SU-DHL-6 (cell line): ENCODE measurements around the gene CRY2.
"Not testable (repeated sequence)": the region's sequence is repeated elsewhere in the genome, so short reads cannot be mapped to it uniquely, and the experiment has no call there.

ENCODE experiments used
- H2AFZ ChIP-seq: fragments of 200-600 bp; sonication (generic); 2 replicates; pipeline ENCODE4 v1.6.1; 2014; ENCODE audit warnings: low read depth, mild to moderate bottlenecking, moderate library complexity, mixed read lengths, antibody characterized with exemption, low read length; ENCODE audit not compliant: severe bottlenecking
- H3F3A ChIP-seq: fragments of 200-600 bp; shearing (Covaris generic); 2 replicates; pipeline ENCODE4 v1.6.0; 2016; ENCODE audit warnings: antibody characterized with exemption, mild to moderate bottlenecking; ENCODE audit not compliant: insufficient read depth
- H3K27ac ChIP-seq: fragments of 200-600 bp; sonication (generic); 2 replicates; pipeline ENCODE4 v1.5.1; 2016; ENCODE audit warnings: low read depth, mild to moderate bottlenecking, low read length, moderate library complexity, mixed read lengths
- H3K27me3 ChIP-seq: fragments of 200-600 bp; sonication (generic), shearing (Covaris generic); 2 replicates; pipeline ENCODE4 v1.6.0; 2014; ENCODE audit warnings: mild to moderate bottlenecking, low read length
- H3K36me3 ChIP-seq: fragments of 200-600 bp; sonication (generic); 2 replicates; pipeline ENCODE4 v1.6.1; 2014; ENCODE audit warnings: mild to moderate bottlenecking, low read length, mixed read lengths
- H3K4me2 ChIP-seq: fragments of 300-600, 200-600 bp; shearing (Covaris generic), sonication (generic); 2 replicates; pipeline ENCODE4 v1.6.0; 2014; ENCODE audit warnings: low read length, low read depth, mild to moderate bottlenecking; ENCODE audit not compliant: poor library complexity, severe bottlenecking
- H3K4me3 ChIP-seq: fragments of 200-600 bp; sonication (generic); 2 replicates; pipeline ENCODE4 v1.5.1; 2014; ENCODE audit warnings: antibody characterized with exemption, low read length, mild to moderate bottlenecking, mixed read lengths; ENCODE audit not compliant: insufficient read depth, poor library complexity, severe bottlenecking
- H3K79me2 ChIP-seq: fragments of 200-600 bp; sonication (generic); 2 replicates; pipeline ENCODE4 v1.6.1; 2014; ENCODE audit warnings: mild to moderate bottlenecking, low read length, moderate library complexity; ENCODE audit not compliant: insufficient read depth
- H3K9ac ChIP-seq: fragments of 200-600 bp; sonication (generic); 2 replicates; pipeline ENCODE4 v1.7.0; 2014; ENCODE audit warnings: mild to moderate bottlenecking, low read length
- H3K9me2 ChIP-seq: fragments of 200-600 bp; sonication (generic); replicated peaks from 2 replicates; pipeline ENCODE4 v1.6.1; 2014; ENCODE audit warnings: low read length; ENCODE audit not compliant: insufficient read depth
- H3K9me3 ChIP-seq: fragments of 200-600 bp; sonication (generic); 2 replicates; pipeline ENCODE4 v1.6.1; 2014; ENCODE audit warnings: low read length, mixed read lengths; ENCODE audit not compliant: insufficient read depth
- H4K20me1 ChIP-seq: fragments of 200-600 bp; sonication (generic); 2 replicates; pipeline ENCODE4 v1.6.1; 2014; ENCODE audit warnings: low read depth, mild to moderate bottlenecking, antibody characterized with exemption, low read length, moderate library complexity, mixed read lengths
- EZH2phosphoT487 ChIP-seq: fragments of 200-600 bp; sonication (generic), shearing (Covaris generic); conservative IDR thresholded peaks from 2 replicates; pipeline ENCODE4 v1.6.1; 2018; ENCODE audit warnings: mild to moderate bottlenecking, antibody characterized with exemption, low read length, moderate library complexity, mixed read lengths
- TF ChIP-seq, protein P1 (sequence below): fragments of 200-600 bp; sonication (generic); IDR thresholded peaks from one replicate; pipeline ENCODE4 v1.5.1; 2017; ENCODE audit warnings: antibody characterized with exemption, mild to moderate bottlenecking, low read length, moderate library complexity; ENCODE audit not compliant: insufficient read depth, poor library complexity, severe bottlenecking

The CRY2 gene

DNA sequence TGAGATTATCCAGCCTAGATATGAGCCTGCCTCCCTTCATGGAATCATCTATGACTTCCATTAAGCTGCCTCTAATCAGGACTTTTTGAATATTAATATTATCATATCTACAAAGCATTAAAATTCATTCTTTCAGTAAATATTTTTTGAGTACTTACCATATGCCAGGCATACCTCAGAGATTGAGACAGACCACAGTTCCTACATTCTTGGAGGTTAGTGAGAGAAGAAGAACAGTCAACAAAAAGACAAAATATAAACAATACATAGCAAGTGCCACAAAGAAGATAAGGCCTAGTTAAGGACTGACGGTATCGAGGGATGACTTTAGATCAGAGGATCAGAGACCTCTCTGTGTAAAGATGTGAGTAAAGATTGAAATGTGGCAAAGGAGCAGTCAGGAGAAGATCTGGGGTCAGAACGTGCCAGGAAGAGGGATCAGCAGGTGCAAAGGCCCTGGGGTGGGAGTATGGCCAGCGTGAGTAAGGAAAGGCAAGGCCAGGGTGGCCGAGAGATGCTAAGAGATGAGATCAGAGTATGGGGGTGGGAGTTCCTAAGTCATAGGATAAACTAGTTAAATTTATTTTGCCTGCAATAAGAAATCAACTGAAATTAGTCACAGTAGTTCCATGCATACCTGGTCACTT is 26.9 kb upstream of the CRY2 start:
- TF ChIP-seq, protein P1, sequence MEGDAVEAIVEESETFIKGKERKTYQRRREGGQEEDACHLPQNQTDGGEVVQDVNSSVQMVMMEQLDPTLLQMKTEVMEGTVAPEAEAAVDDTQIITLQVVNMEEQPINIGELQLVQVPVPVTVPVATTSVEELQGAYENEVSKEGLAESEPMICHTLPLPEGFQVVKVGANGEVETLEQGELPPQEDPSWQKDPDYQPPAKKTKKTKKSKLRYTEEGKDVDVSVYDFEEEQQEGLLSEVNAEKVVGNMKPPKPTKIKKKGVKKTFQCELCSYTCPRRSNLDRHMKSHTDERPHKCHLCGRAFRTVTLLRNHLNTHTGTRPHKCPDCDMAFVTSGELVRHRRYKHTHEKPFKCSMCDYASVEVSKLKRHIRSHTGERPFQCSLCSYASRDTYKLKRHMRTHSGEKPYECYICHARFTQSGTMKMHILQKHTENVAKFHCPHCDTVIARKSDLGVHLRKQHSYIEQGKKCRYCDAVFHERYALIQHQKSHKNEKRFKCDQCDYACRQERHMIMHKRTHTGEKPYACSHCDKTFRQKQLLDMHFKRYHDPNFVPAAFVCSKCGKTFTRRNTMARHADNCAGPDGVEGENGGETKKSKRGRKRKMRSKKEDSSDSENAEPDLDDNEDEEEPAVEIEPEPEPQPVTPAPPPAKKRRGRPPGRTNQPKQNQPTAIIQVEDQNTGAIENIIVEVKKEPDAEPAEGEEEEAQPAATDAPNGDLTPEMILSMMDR: no peak
- no peak for TF ChIP-seq EZH2phosphoT487
- Histone ChIP-seq H2AFZ (no peak overlapping the region), H3K27ac (no peak overlapping the region), H3K27me3 (no peaks in the 10 kb centered on the region), H3F3A (0 out of 2 replicates have a peak, but pooled peaks cover 4% of the 10 kb centered on the region), H3K4me3 (no peak overlapping the region), H3K9me2 (no peaks in the 10 kb centered on the region), H3K9me3 (no peaks in the 10 kb centered on the region), H3K4me2 (no peak overlapping the region), H3K79me2 (no peaks in the 10 kb centered on the region), H3K36me3 (no peaks in the 10 kb centered on the region), H3K9ac (no peak overlapping the region), H4K20me1 (no peaks in the 10 kb centered on the region)

DNA sequence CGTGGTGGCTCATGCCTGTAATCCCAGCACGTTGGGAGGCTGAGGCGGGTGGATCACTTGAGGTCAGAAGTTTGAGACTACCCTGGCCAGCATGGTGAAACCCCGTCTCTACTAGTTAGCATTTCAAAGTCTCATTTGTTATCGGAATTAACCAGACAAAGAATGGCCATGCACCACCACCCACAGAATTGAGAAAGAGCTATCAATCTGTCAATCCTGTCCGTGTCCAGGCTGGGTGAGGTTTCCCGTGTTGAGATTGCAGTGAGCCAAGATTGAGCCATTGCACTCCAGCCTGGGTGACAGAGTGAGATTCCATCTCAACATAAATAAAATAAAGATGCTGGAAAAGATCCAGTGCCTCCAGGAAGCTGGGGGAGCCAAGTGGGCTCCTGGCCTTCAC is 20.8 kb upstream of the CRY2 start:
- not testable (repeated sequence) for H3K9ac ChIP-seq, H3F3A ChIP-seq, H3K36me3 ChIP-seq, H2AFZ ChIP-seq, H3K9me2 ChIP-seq, H3K27ac ChIP-seq, H3K4me2 ChIP-seq, H3K79me2 ChIP-seq, H4K20me1 ChIP-seq, H3K4me3 ChIP-seq, H3K9me3 ChIP-seq, H3K27me3 ChIP-seq

DNA sequence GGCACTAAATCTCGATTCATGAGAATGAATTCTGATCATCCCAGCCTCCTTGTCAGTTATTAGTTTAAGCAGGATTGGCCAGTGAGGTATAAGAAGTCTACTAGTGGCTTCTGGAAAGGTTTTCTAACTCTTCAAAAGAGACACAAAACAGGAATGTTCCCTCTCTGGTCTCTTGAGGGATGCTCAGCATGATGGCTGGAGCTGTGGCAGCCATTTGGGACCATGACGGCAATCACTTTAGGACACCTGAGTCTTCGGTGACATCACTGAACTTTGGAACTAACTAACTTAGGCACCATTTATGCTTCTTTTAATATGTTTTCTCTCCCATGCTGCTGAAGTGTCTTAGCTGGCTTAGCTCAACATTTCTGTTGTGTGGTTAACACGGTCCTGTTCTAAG is 20.2 kb upstream of the CRY2 start:
- Histone ChIP-seq H3K9me3 (no peaks in the 10 kb centered on the region), H3K27ac (no peak overlapping the region), H3K4me3 (no peak overlapping the region), H2AFZ (no peak overlapping the region), H4K20me1 (no peaks in the 10 kb centered on the region), H3K79me2 (no peaks in the 10 kb centered on the region), H3K9ac (no peak overlapping the region), H3K9me2 (no peaks in the 10 kb centered on the region), H3K4me2 (no peak overlapping the region), H3K27me3 (no peaks in the 10 kb centered on the region), H3K36me3 (no peaks in the 10 kb centered on the region), H3F3A (no peaks in the 10 kb centered on the region)
- TF ChIP-seq, protein P1: no peak
- TF ChIP-seq EZH2phosphoT487: no peak

DNA sequence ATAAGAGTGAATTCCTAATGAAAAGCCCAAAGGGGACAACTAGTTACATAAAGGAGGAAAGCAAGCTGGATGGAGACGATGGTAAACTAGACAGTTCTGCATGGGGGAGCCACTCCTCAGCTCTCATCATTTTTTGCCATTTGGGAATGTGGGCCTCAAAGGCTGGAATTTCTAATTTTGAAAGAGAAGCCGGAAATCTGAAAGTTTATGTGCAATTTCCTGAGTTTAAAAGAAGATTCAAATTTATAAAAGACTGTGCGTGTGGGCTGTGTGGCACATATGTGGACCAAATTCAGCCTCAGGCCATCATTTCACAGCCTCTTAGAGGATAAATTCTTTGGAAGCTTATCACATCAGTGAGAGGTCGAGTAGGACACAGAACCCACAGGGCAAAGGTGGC is 18.3 kb upstream of the CRY2 start:
- no peak for TF ChIP-seq EZH2phosphoT487
- TF ChIP-seq, protein P1: no peak
- no peak overlapping the region for H3K4me2 ChIP-seq
- H3K36me3 ChIP-seq: no peaks in the 10 kb centered on the region
- no peak overlapping the region for H3K27ac ChIP-seq
- no peak overlapping the region for H2AFZ ChIP-seq
- no peak overlapping the region for H3K4me3 ChIP-seq
- H3K27me3 ChIP-seq: no peaks in the 10 kb centered on the region
- no peaks in the 10 kb centered on the region for H3K9me2 ChIP-seq
- H3K9me3 ChIP-seq: no peaks in the 10 kb centered on the region
- H3K79me2 ChIP-seq: no peaks in the 10 kb centered on the region
- no peak overlapping the region for H3K9ac ChIP-seq
- no peaks in the 10 kb centered on the region for H4K20me1 ChIP-seq
- no peaks in the 10 kb centered on the region for H3F3A ChIP-seq
